Measurements from ENCODE around the gene IFNG-AS1.

The IFNG-AS1 gene

DNA sequence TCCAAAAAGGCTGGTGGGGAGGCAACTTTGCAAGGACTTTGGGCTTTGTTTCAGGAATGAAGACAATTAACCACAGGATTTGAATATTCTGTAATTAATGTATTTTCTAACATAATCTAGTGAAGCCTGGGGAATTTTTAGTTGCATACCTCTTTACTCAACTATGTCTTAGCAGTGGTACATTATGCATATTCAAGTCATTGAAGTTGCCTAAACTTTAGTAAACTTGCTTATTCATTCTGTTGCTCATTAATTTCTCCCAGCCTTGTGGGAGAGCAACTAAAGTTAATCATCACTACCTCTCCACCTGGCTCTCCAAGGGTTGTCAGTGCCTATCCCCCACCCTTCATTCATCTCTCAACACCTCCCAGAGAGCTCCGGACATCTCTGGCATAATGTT is 54.2 kb downstream of the IFNG-AS1 start:
- CTCF ChIA-PET: interaction anchor here (1.2 to 1.5 kb wide), 3 partner anchors 113 to 274 kb away, joined by 3 to 4 read pairs (median 3); no protein-coding TSS in a partner anchor

DNA sequence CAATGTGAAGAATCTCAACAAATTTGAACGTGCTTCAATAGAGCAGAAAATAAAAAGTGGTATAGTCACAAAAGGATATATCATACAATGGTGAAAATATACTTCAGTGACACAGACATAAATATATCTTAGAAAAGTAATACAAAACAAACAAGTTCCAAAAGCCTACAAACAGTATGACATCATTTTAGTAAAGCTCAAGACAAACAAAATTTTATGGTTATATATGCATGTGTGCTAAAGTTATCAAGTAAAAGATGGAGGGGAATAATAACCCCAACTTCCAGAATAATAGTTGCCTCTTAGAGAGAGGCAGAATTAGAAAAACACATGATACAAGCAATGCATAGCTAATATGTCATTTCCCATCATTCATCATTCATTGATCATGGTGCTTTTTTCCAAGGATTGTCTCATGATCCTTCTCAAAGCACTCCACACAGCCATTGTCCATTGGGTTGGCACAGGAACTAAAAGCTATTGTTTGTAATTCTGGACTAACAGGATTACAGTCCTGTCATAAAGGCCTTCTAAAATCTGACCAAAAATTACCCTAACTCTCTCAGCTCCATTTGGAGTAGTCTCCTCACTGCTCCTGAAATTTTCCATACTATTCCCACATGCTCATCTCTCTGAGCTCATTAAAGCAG is 59.5 kb downstream of the IFNG-AS1 start:
- ChIA-PET POLR2A (no interaction called here), CTCF (interaction anchor here (1.1 to 1.4 kb wide), 3 partner anchors 8 to 26 kb away, joined by 3 to 11 read pairs (median 4); no protein-coding TSS in a partner anchor)
- no peak for DNase-seq (ENCODE audit: extremely low spot score)
- TF ChIP-seq, protein P1, sequence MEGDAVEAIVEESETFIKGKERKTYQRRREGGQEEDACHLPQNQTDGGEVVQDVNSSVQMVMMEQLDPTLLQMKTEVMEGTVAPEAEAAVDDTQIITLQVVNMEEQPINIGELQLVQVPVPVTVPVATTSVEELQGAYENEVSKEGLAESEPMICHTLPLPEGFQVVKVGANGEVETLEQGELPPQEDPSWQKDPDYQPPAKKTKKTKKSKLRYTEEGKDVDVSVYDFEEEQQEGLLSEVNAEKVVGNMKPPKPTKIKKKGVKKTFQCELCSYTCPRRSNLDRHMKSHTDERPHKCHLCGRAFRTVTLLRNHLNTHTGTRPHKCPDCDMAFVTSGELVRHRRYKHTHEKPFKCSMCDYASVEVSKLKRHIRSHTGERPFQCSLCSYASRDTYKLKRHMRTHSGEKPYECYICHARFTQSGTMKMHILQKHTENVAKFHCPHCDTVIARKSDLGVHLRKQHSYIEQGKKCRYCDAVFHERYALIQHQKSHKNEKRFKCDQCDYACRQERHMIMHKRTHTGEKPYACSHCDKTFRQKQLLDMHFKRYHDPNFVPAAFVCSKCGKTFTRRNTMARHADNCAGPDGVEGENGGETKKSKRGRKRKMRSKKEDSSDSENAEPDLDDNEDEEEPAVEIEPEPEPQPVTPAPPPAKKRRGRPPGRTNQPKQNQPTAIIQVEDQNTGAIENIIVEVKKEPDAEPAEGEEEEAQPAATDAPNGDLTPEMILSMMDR (IDR thresholded peaks at IDR 0.05; ENCODE audit: control extremely low read depth, extremely low read depth, low read depth, missing control alignments): no peak

More for the DNA sequence above, 54.2 kb downstream of the IFNG-AS1 start:
- no peak for DNase-seq (ENCODE audit: extremely low spot score)
- TF ChIP-seq, protein P1 (IDR thresholded peaks at IDR 0.05; ENCODE audit: control extremely low read depth, extremely low read depth, low read depth, missing control alignments): no peak
- POLR2A ChIA-PET: no interaction called here

DNA sequence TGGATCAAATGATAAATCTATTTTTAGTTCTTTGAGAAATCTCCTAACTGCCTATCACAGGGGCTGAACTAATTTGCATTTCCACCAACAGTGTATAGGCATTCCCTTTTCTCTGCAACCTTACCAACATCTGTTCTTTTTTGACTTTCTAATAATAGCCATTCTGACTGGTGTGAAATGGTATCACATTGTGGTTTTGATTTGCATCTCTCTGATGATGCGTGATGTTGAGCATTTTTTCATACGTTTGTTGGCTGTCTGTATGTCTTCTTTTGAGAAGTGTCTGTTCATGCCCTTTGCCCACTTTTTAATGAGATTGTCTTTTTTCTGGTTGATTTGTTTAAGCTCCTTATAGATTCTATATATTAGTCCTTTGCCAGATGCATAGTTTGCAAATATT is 67.1 kb downstream of the IFNG-AS1 start:
- TF ChIP-seq, protein P1 (IDR thresholded peaks at IDR 0.05; ENCODE audit: control extremely low read depth, extremely low read depth, low read depth, missing control alignments): no peak
- POLR2A ChIA-PET: no interaction called here
- DNase-seq (ENCODE audit: extremely low spot score): no peak
- CTCF ChIA-PET: no interaction called here

DNA sequence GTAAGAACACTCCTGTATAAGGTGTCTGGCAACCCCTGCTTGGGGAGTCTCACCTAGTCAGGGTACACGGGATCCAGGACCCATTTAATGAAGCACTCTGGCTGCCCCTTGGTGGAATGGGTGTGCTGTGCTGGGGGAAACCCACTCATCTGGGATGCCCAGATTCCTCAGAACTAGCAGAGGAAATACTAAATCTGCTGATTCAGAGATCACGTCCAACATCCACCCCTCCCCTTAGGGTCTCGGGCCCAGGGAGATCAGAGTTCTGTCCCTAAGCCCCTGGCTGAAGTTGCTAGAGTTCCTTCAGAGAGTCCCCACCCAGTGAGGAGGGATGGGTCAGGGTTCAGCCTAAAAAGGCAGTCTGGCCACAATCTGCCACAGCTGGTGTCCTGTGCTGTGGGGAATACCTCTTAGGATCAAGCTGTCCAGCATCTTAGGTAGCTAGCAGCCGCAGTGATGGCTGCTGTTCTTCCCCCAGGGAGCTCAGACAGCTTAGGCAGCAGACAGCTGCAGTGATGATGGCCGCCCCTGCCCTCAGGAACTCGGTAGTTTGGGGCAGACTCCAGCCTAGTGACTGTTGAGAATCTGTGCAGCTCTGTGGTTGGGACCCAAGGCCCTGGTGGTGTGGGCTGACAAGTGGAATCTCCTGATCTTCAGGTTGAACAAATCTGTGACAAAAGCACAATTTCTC is 74.8 kb downstream of the IFNG-AS1 start:
- ChIA-PET CTCF (no interaction called here), POLR2A (no interaction called here)
- no peak for DNase-seq (ENCODE audit: extremely low spot score)
- TF ChIP-seq, protein P1 (IDR thresholded peaks at IDR 0.05; ENCODE audit: control extremely low read depth, extremely low read depth, low read depth, missing control alignments): no peak

DNA sequence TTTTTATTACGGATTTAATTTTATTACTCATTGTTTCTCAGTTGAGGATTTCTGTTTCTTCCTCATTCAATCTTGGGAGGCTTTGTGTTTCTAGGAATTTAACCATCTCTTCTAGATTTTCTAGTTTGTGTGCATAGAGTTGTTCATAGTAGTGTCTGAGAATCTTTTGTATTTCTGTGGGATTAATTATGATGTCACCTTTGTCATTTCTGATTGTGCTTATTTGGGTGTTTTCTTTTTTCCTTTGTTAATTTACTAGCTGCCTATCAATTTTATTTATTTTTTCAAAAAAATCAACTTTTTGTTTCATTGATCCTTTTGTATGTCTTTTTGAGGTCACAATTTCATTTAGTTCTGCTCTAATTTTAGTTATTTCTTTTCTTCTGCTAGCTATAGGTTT is 75.9 kb downstream of the IFNG-AS1 start:
- ChIA-PET CTCF (no interaction called here), POLR2A (no interaction called here)
- DNase-seq (ENCODE audit: extremely low spot score): no peak
- TF ChIP-seq, protein P1 (IDR thresholded peaks at IDR 0.05; ENCODE audit: control extremely low read depth, extremely low read depth, low read depth, missing control alignments): no peak

DNA sequence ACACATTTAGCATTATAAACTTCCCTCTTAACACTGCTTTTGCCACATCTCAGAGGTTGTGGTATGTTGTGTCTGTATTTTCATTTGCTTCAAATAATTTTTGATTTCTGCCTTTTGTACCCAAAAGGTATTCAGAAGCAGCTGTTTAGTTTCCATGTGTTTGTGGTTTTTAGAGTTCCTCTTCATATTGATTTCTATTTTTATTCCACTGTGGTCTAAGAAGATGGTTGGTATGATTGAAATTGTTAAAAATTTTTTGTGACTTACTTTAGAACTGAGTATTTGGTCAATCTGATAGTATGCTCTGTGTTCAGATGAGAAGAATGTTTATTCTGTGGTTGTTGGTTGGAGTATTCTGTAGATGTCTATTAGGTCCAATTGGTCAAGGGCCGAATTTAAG is 76.4 kb downstream of the IFNG-AS1 start:
- POLR2A ChIA-PET: no interaction called here
- DNase-seq (ENCODE audit: extremely low spot score): no peak
- TF ChIP-seq, protein P1 (IDR thresholded peaks at IDR 0.05; ENCODE audit: control extremely low read depth, extremely low read depth, low read depth, missing control alignments): no peak
- CTCF ChIA-PET: no interaction called here
